ENCODE results near the gene SDK1.

SDK1 gene

GRCh38 chr7:4037308-4037707, 736.3 kb downstream of the SDK1 start:
- H3K4me3 ChIP-seq (ENCODE audit: insufficient read depth, low read depth, low read length, poor library complexity, severe bottlenecking), result no peak overlapping the region
- DNase-seq, result no peak
- H3K27me3 ChIP-seq (replicated peaks; ENCODE audit: control insufficient read depth, insufficient read depth, low read length, poor library complexity, severe bottlenecking), result no peaks in the 10 kb centered on the region
- H3K4me1 ChIP-seq (ENCODE audit: control insufficient read depth, insufficient read depth, low read length, poor library complexity, severe bottlenecking), result no peaks in the 10 kb centered on the region
- H3K36me3 ChIP-seq (ENCODE audit: control insufficient read depth, insufficient read depth, low read length), result no peaks in the 10 kb centered on the region
- H3K9me3 ChIP-seq (ENCODE audit: control insufficient read depth, low read length), result no peaks in the 10 kb centered on the region
- no peak overlapping the region for H3K27ac ChIP-seq (ENCODE audit: insufficient read depth, low read length, poor library complexity, severe bottlenecking)

- no peak for DNase-seq
- Histone ChIP-seq H3K27me3 (replicated peaks; ENCODE audit: control insufficient read depth, insufficient read depth, low read length, poor library complexity, severe bottlenecking) (no peaks in the 10 kb centered on the region), H3K4me3 (ENCODE audit: insufficient read depth, low read depth, low read length, poor library complexity, severe bottlenecking) (no peak overlapping the region), H3K9me3 (ENCODE audit: control insufficient read depth, low read length) (no peaks in the 10 kb centered on the region), H3K27ac (ENCODE audit: insufficient read depth, low read length, poor library complexity, severe bottlenecking) (no peak overlapping the region), H3K36me3 (ENCODE audit: control insufficient read depth, insufficient read depth, low read length) (no peaks in the 10 kb centered on the region), H3K4me1 (ENCODE audit: control insufficient read depth, insufficient read depth, low read length, poor library complexity, severe bottlenecking) (no peaks in the 10 kb centered on the region)
Observed at GRCh38 chr7:4037877-4038276, 736.8 kb downstream of the SDK1 start.

GRCh38 chr7:4040109-4040928, 739.3 kb downstream of the SDK1 start:
- Histone ChIP-seq H3K4me3 (ENCODE audit: insufficient read depth, low read depth, low read length, poor library complexity, severe bottlenecking) (no peak overlapping the region), H3K9me3 (ENCODE audit: control insufficient read depth, low read length) (no peaks in the 10 kb centered on the region), H3K4me1 (ENCODE audit: control insufficient read depth, insufficient read depth, low read length, poor library complexity, severe bottlenecking) (no peaks in the 10 kb centered on the region), H3K27me3 (replicated peaks; ENCODE audit: control insufficient read depth, insufficient read depth, low read length, poor library complexity, severe bottlenecking) (no peaks in the 10 kb centered on the region), H3K36me3 (ENCODE audit: control insufficient read depth, insufficient read depth, low read length) (no peaks in the 10 kb centered on the region), H3K27ac (ENCODE audit: insufficient read depth, low read length, poor library complexity, severe bottlenecking) (no peak overlapping the region)
- DNase-seq, result no peak

- Histone ChIP-seq H3K9me3 (ENCODE audit: control insufficient read depth, low read length) (no peaks in the 10 kb centered on the region), H3K27me3 (replicated peaks; ENCODE audit: control insufficient read depth, insufficient read depth, low read length, poor library complexity, severe bottlenecking) (no peaks in the 10 kb centered on the region), H3K27ac (ENCODE audit: insufficient read depth, low read length, poor library complexity, severe bottlenecking) (no peak overlapping the region), H3K36me3 (ENCODE audit: control insufficient read depth, insufficient read depth, low read length) (no peaks in the 10 kb centered on the region), H3K4me1 (ENCODE audit: control insufficient read depth, insufficient read depth, low read length, poor library complexity, severe bottlenecking) (no peaks in the 10 kb centered on the region), H3K4me3 (ENCODE audit: insufficient read depth, low read depth, low read length, poor library complexity, severe bottlenecking) (no peak overlapping the region)
- DNase-seq, result no peak
Observed at GRCh38 chr7:4042402-4043045, 741.5 kb downstream of the SDK1 start.

- H3K36me3 ChIP-seq (ENCODE audit: control insufficient read depth, insufficient read depth, low read length), result no peaks in the 10 kb centered on the region
- no peaks in the 10 kb centered on the region for H3K9me3 ChIP-seq (ENCODE audit: control insufficient read depth, low read length)
- H3K4me3 ChIP-seq (ENCODE audit: insufficient read depth, low read depth, low read length, poor library complexity, severe bottlenecking), result no peak overlapping the region
- no peaks in the 10 kb centered on the region for H3K27me3 ChIP-seq (replicated peaks; ENCODE audit: control insufficient read depth, insufficient read depth, low read length, poor library complexity, severe bottlenecking)
- DNase-seq, result no peak
- H3K27ac ChIP-seq (ENCODE audit: insufficient read depth, low read length, poor library complexity, severe bottlenecking), result no peak overlapping the region
- H3K4me1 ChIP-seq (ENCODE audit: control insufficient read depth, insufficient read depth, low read length, poor library complexity, severe bottlenecking), result no peaks in the 10 kb centered on the region
Observed at GRCh38 chr7:4043988-4044387, 742.9 kb downstream of the SDK1 start.

GRCh38 chr7:4045450-4045849, 744.4 kb downstream of the SDK1 start:
- no peaks in the 10 kb centered on the region for H3K9me3 ChIP-seq (ENCODE audit: control insufficient read depth, low read length)
- no peaks in the 10 kb centered on the region for H3K36me3 ChIP-seq (ENCODE audit: control insufficient read depth, insufficient read depth, low read length)

GRCh38 chr7:4045975-4046374, 744.9 kb downstream of the SDK1 start:
- no peak for DNase-seq
- H3K4me3 ChIP-seq (ENCODE audit: insufficient read depth, low read depth, low read length, poor library complexity, severe bottlenecking), result no peak overlapping the region
- H3K27me3 ChIP-seq (replicated peaks; ENCODE audit: control insufficient read depth, insufficient read depth, low read length, poor library complexity, severe bottlenecking), result peaks cover 4% of the 10 kb centered on the region
- H3K36me3 ChIP-seq (ENCODE audit: control insufficient read depth, insufficient read depth, low read length), result no peaks in the 10 kb centered on the region
- H3K9me3 ChIP-seq (ENCODE audit: control insufficient read depth, low read length), result no peaks in the 10 kb centered on the region
- H3K27ac ChIP-seq (ENCODE audit: insufficient read depth, low read length, poor library complexity, severe bottlenecking), result no peak overlapping the region
- H3K4me1 ChIP-seq (ENCODE audit: control insufficient read depth, insufficient read depth, low read length, poor library complexity, severe bottlenecking), result no peaks in the 10 kb centered on the region

More at GRCh38 chr7:4045450-4045849, 744.4 kb downstream of the SDK1 start:
- Histone ChIP-seq H3K27me3 (replicated peaks; ENCODE audit: control insufficient read depth, insufficient read depth, low read length, poor library complexity, severe bottlenecking) (peaks cover 4% of the 10 kb centered on the region), H3K27ac (ENCODE audit: insufficient read depth, low read length, poor library complexity, severe bottlenecking) (no peak overlapping the region), H3K4me1 (ENCODE audit: control insufficient read depth, insufficient read depth, low read length, poor library complexity, severe bottlenecking) (no peaks in the 10 kb centered on the region), H3K4me3 (ENCODE audit: insufficient read depth, low read depth, low read length, poor library complexity, severe bottlenecking) (no peak overlapping the region)
- DNase-seq, result no peak

- Histone ChIP-seq H3K4me3 (ENCODE audit: insufficient read depth, low read depth, low read length, poor library complexity, severe bottlenecking) (no peak overlapping the region), H3K36me3 (ENCODE audit: control insufficient read depth, insufficient read depth, low read length) (no peaks in the 10 kb centered on the region), H3K27ac (ENCODE audit: insufficient read depth, low read length, poor library complexity, severe bottlenecking) (no peak overlapping the region), H3K9me3 (ENCODE audit: control insufficient read depth, low read length) (no peaks in the 10 kb centered on the region), H3K4me1 (ENCODE audit: control insufficient read depth, insufficient read depth, low read length, poor library complexity, severe bottlenecking) (no peaks in the 10 kb centered on the region), H3K27me3 (replicated peaks; ENCODE audit: control insufficient read depth, insufficient read depth, low read length, poor library complexity, severe bottlenecking) (peaks cover 4% of the 10 kb centered on the region)
- DNase-seq, result no peak
Observed at GRCh38 chr7:4048336-4048735, 747.3 kb downstream of the SDK1 start.

- H3K27me3 ChIP-seq (replicated peaks; ENCODE audit: control insufficient read depth, insufficient read depth, low read length, poor library complexity, severe bottlenecking), result peaks cover 4% of the 10 kb centered on the region
- no peak overlapping the region for H3K4me3 ChIP-seq (ENCODE audit: insufficient read depth, low read depth, low read length, poor library complexity, severe bottlenecking)
- no peaks in the 10 kb centered on the region for H3K4me1 ChIP-seq (ENCODE audit: control insufficient read depth, insufficient read depth, low read length, poor library complexity, severe bottlenecking)
- DNase-seq, result no peak
- H3K9me3 ChIP-seq (ENCODE audit: control insufficient read depth, low read length), result no peaks in the 10 kb centered on the region
- H3K36me3 ChIP-seq (ENCODE audit: control insufficient read depth, insufficient read depth, low read length), result no peaks in the 10 kb centered on the region
- H3K27ac ChIP-seq (ENCODE audit: insufficient read depth, low read length, poor library complexity, severe bottlenecking), result no peak overlapping the region
Observed at GRCh38 chr7:4049202-4049601, 748.1 kb downstream of the SDK1 start.

GRCh38 chr7:4050126-4050660, 749.1 kb downstream of the SDK1 start:
- Histone ChIP-seq H3K4me1 (ENCODE audit: control insufficient read depth, insufficient read depth, low read length, poor library complexity, severe bottlenecking) (no peaks in the 10 kb centered on the region), H3K27me3 (replicated peaks; ENCODE audit: control insufficient read depth, insufficient read depth, low read length, poor library complexity, severe bottlenecking) (peaks cover 4% of the 10 kb centered on the region)

More at GRCh38 chr7:4050126-4050660, 749.1 kb downstream of the SDK1 start:
- no peak for DNase-seq
- no peaks in the 10 kb centered on the region for H3K9me3 ChIP-seq (ENCODE audit: control insufficient read depth, low read length)
- no peak overlapping the region for H3K4me3 ChIP-seq (ENCODE audit: insufficient read depth, low read depth, low read length, poor library complexity, severe bottlenecking)
- H3K36me3 ChIP-seq (ENCODE audit: control insufficient read depth, insufficient read depth, low read length), result no peaks in the 10 kb centered on the region
- H3K27ac ChIP-seq (ENCODE audit: insufficient read depth, low read length, poor library complexity, severe bottlenecking), result no peak overlapping the region

Data from effector memory CD4-positive, alpha-beta T cell (primary cell).